ENCODE data around the gene LHX5.

DNA sequence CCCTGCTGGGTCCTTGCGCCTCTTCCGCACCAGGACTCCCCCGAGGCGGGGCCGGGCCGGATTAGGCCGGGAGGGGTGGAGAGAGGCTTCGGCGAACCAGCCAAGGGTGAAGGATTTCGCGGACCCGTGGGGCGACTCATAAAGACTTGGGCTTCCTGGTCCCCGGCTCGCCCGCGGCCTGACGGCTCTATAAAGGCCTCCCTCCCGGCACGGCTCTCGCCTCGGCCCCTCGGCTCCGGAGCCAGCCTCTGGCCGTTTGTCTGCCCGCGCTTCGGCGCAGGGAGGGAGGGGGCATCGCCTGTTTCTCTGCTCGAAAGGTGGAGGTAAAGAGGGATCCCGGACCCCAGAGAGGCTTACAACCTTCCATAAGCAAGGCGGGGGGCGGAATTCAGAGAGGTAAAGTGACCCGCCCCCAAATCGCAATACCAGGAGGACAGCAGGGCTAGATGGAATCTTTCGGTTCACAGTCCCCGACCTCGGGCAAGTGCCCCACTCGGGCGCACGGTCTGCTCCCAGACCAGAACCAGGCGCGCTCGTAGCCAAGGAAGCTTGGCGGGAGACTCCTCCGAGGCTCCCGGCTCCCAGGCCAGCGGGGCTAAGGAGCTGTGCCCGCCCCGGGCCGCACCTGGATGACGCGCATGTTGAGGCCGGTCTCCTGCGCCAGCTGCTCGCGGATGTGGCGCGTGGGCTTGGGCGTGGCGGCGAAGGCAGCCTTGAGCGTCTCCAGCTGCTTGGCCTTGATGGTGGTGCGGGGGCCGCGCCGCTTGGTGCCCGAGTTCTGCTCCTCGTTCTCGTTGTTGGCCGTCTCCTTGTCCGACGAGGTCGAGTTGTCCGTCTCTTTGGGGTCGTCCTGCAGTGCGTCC, 3.9 kb downstream of the LHX5 start:
- TF ChIP-seq POLR2A (IDR thresholded peaks at IDR 0.05) (no peak), EP300 (IDR thresholded peaks at IDR 0.05) (no peak)
- TF ChIP-seq, protein P1, sequence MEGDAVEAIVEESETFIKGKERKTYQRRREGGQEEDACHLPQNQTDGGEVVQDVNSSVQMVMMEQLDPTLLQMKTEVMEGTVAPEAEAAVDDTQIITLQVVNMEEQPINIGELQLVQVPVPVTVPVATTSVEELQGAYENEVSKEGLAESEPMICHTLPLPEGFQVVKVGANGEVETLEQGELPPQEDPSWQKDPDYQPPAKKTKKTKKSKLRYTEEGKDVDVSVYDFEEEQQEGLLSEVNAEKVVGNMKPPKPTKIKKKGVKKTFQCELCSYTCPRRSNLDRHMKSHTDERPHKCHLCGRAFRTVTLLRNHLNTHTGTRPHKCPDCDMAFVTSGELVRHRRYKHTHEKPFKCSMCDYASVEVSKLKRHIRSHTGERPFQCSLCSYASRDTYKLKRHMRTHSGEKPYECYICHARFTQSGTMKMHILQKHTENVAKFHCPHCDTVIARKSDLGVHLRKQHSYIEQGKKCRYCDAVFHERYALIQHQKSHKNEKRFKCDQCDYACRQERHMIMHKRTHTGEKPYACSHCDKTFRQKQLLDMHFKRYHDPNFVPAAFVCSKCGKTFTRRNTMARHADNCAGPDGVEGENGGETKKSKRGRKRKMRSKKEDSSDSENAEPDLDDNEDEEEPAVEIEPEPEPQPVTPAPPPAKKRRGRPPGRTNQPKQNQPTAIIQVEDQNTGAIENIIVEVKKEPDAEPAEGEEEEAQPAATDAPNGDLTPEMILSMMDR (IDR thresholded peaks at IDR 0.05) = no peak

Data from ovary (tissue), 3 donors.